Endothelial cell of umbilical vein (primary cell): ENCODE data around the gene FNDC3A. TPM values are rescaled to one million over a fixed set of nuclear protein-coding genes. Genes with fewer than 3 reads are reported as not detected.

Experiments used
- BruUV-seq: library from RNA; stranded (reverse); fragments of 400-500 nt; replicated peaks from 2 replicates; lab custom pipeline; 2021; lab: Mats Ljungman, UMichigan
- CTCF ChIA-PET: fragments of 300-600, 350-600 bp; sonication (Branson Sonifier 250); formaldehyde crosslinking; loops from one replicate; lab custom pipeline; 2021; ENCODE audit warnings: antibody characterized with exemption, inconsistent platforms; lab: Charles Lee
- POLR2A ChIA-PET: fragments of 300-600, 350-600 bp; sonication (Branson Sonifier 250); formaldehyde crosslinking; loops from one replicate; lab custom pipeline; 2021; ENCODE audit warnings: antibody characterized with exemption, inconsistent platforms; lab: Charles Lee
- DNase-seq: peaks from one replicate; pipeline ENCODE4 v3.0.0-alpha.2; 2011; ENCODE audit warnings: low read depth, low spot score
- FAIRE-seq: peaks from 2 replicates; lab custom pipeline; 2011; peaks lifted over from hg19 to GRCh38; lab: Jason Lieb, UNC
- H2AFZ ChIP-seq: 2 replicates; pipeline ENCODE4 v1.6.0; 2012; ENCODE audit warnings: low read depth, low read length, control low read depth, inconsistent platforms
- H3K27ac ChIP-seq: 2 replicates; pipeline ENCODE4 v1.5.1; 2011; ENCODE audit warnings: low read depth, mild to moderate bottlenecking, control low read depth, low read length, moderate library complexity; ENCODE audit not compliant: insufficient read depth
- H3K27me3 ChIP-seq, 2 experiments: 2 replicates each; pipeline versions ENCODE4 v1.6.0 to v1.6.1; 2011; ENCODE audit warnings: low read length in 2 of 2, mixed read lengths in 1 of 2; ENCODE audit not compliant: control insufficient read depth in 2 of 2, insufficient read depth in 2 of 2
- H3K36me3 ChIP-seq, 2 experiments: 2 replicates in 1 of 2; 3 replicates in 1 of 2; pipeline ENCODE4 v1.5.1; 2011; ENCODE audit warnings: low read length in 2 of 2, mild to moderate bottlenecking in 1 of 2, moderate library complexity in 1 of 2; ENCODE audit not compliant: control insufficient read depth in 2 of 2, insufficient read depth in 2 of 2; ENCODE audit errors: extremely low read depth in 1 of 2
- H3K4me1 ChIP-seq: 3 replicates; pipeline ENCODE4 v1.5.1; 2011; ENCODE audit warnings: mild to moderate bottlenecking, low read length; ENCODE audit not compliant: control insufficient read depth, insufficient read depth; ENCODE audit errors: extremely low read depth
- H3K4me2 ChIP-seq: 2 replicates; pipeline ENCODE4 v1.6.1; 2011; ENCODE audit warnings: low read length, control low read depth, mixed read lengths; ENCODE audit not compliant: insufficient read depth
- H3K4me3 ChIP-seq, 3 experiments: fragments of 200-600 bp in 1 of 3; sonication (generic), shearing (Covaris generic) in 1 of 3; replicated peaks in 1 of 3; 2 replicates each; pipeline ENCODE4 v1.5.1; 2011 to 2016; ENCODE audit warnings: control low read depth in 3 of 3, low read length in 3 of 3, mild to moderate bottlenecking in 2 of 3, inconsistent platforms in 1 of 3, low read depth in 1 of 3, moderate library complexity in 1 of 3; ENCODE audit not compliant: insufficient read depth in 1 of 3
- H3K79me2 ChIP-seq: 2 replicates; pipeline ENCODE4 v1.6.0; 2012; ENCODE audit warnings: low read length, inconsistent platforms; ENCODE audit not compliant: control insufficient read depth, insufficient read depth
- H3K9ac ChIP-seq: replicated peaks from 2 replicates; pipeline ENCODE3; 2011; ENCODE audit warnings: low read length, control low read depth; ENCODE audit not compliant: insufficient read depth; ENCODE audit errors: extremely low read depth
- H3K9me1 ChIP-seq: replicated peaks from 3 replicates; pipeline ENCODE4 v1.6.0; 2011; ENCODE audit warnings: mild to moderate bottlenecking, low read length; ENCODE audit not compliant: control insufficient read depth, insufficient read depth; ENCODE audit errors: extremely low read depth
- H3K9me3 ChIP-seq: replicated peaks from 2 replicates; pipeline ENCODE4 v1.5.1; 2012; ENCODE audit warnings: low read length, inconsistent platforms; ENCODE audit not compliant: control insufficient read depth, insufficient read depth
- H4K20me1 ChIP-seq: replicated peaks from 2 replicates; pipeline ENCODE3; 2011; ENCODE audit warnings: mild to moderate bottlenecking, low read length; ENCODE audit not compliant: control insufficient read depth, insufficient read depth; ENCODE audit errors: extremely low read depth
- EZH2 ChIP-seq: IDR thresholded peaks from 2 replicates; pipeline ENCODE4 v1.6.1; 2012; ENCODE audit warnings: borderline replicate concordance, low read depth, mild to moderate bottlenecking, moderate library complexity, low read length, inconsistent platforms; ENCODE audit not compliant: severe bottlenecking
- FOS ChIP-seq: IDR thresholded peaks from 2 replicates; pipeline ENCODE4 v1.6.1; 2011; ENCODE audit warnings: mild to moderate bottlenecking, low read length, moderate library complexity, borderline replicate concordance; ENCODE audit not compliant: insufficient read depth
- GATA2 ChIP-seq: IDR thresholded peaks from 2 replicates; pipeline ENCODE4 v1.7.0; 2011; ENCODE audit warnings: low read depth, mild to moderate bottlenecking, moderate library complexity, mixed read lengths, low read length; ENCODE audit not compliant: insufficient read length, insufficient read depth
- JUN ChIP-seq: IDR thresholded peaks from 2 replicates; pipeline ENCODE4 v1.6.1; 2011; ENCODE audit warnings: borderline replicate concordance, low read depth; ENCODE audit not compliant: insufficient read length, insufficient read depth
- MAX ChIP-seq: IDR thresholded peaks from 2 replicates; pipeline ENCODE4 v1.6.1; 2011; ENCODE audit not compliant: insufficient read depth, insufficient read length
- MYC ChIP-seq: IDR thresholded peaks from one replicate; pipeline ENCODE4 v1.6.1; 2011; ENCODE audit warnings: mild to moderate bottlenecking, low read depth, low read length
- POLR2A ChIP-seq: IDR thresholded peaks from 2 replicates; pipeline ENCODE4 v1.6.1; 2012; ENCODE audit warnings: low read depth, mild to moderate bottlenecking, control low read depth, low read length
- POLR2AphosphoS5 ChIP-seq: IDR thresholded peaks from 2 replicates; pipeline ENCODE4 v1.6.1; 2012; ENCODE audit warnings: low read depth, mild to moderate bottlenecking, control low read depth, low read length, moderate library complexity; ENCODE audit not compliant: insufficient read depth
- dilution Hi-C: fragments of 300-500 bp; cut with MboI; formaldehyde crosslinking; loops from one replicate; pipeline ENCODE4 v1.15.0; 2019; ENCODE audit warnings: low sequenced_read_pairs; ENCODE audit not compliant: extremely low pct_ligation_motif_present
- intact Hi-C: fragments of 100-400 bp; cut with micrococcal nuclease; formaldehyde crosslinking; loops from one replicate; pipeline ENCODE4 v1.10.0; 2022
- polyA plus RNA-seq, 4 experiments: library from polyadenylated mRNA; depleted of rRNA in 3 of 4; stranded (reverse) in 3 of 4; unstranded in 1 of 4; fragments of >200 nt; gene quantifications; 2 replicates each; pipeline versions ENCODE4 v1.2.1 to v1.2.3, GENCODE V29; 2011 to 2012; ENCODE audit warnings: missing spikeins in 1 of 4
- total RNA-seq: library from RNA; stranded (reverse); gene quantifications from 2 replicates; pipeline ENCODE4 v1.2.3, GENCODE V29; 2021
- TF ChIP-seq, protein P1 (sequence below), 2 donors: IDR thresholded peaks; 1 replicate in 1 of 2; 2 replicates in 1 of 2; pipeline ENCODE4 v1.5.1; 2011; ENCODE audit warnings: low read length in 2 of 2, mild to moderate bottlenecking in 2 of 2, moderate library complexity in 2 of 2, control low read depth in 1 of 2, inconsistent platforms in 1 of 2, low read depth in 1 of 2; ENCODE audit not compliant: insufficient read depth in 1 of 2; ENCODE audit errors: extremely low read depth in 1 of 2

FNDC3A gene
- total and polyA plus RNA-seq, 2 donors (not counting 3 experiments of a cell fraction or from before 2014, with no cell fraction given): 26.3 to 50.8 TPM

DNA sequence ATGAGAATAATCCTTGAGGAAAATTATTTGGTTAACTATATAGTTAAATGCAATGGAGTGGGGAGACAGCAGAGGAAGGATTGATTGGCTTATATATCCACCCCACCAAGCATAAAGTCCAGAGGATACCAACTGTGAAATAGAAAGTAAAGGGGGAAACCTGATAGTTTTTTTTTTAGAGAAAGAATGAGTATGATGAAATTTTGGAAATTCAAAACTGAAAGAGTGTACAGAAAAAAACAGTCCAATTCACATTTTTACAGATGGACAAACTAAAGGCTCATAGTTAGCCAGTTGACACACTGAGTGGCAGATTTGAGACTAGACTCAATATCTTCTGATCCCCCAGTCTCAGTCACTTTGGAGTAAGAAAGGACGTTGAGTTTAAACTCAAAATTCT, 51.1 kb downstream of the FNDC3A start:
- Histone ChIP-seq H3K4me1 (no peaks in the 10 kb centered on the region), H3K27me3 (no peaks in the 10 kb centered on the region), H3K4me3 (no peak overlapping the region), H3K36me3 (no peaks in the 10 kb centered on the region), H3K9me3 (no peaks in the 10 kb centered on the region), H3K9me1 (no peaks in the 10 kb centered on the region), H2AFZ (no peak overlapping the region), H3K4me2 (no peak overlapping the region), H4K20me1 (no peaks in the 10 kb centered on the region), H3K27ac (no peak overlapping the region), H3K9ac (no peak overlapping the region), H3K79me2 (no peaks in the 10 kb centered on the region)
- CTCF ChIA-PET: no interaction called here
- TF ChIP-seq JUN (no peak), GATA2 (no peak), FOS (no peak), MYC (no peak), POLR2A (no peak)
- TF ChIP-seq, protein P1, sequence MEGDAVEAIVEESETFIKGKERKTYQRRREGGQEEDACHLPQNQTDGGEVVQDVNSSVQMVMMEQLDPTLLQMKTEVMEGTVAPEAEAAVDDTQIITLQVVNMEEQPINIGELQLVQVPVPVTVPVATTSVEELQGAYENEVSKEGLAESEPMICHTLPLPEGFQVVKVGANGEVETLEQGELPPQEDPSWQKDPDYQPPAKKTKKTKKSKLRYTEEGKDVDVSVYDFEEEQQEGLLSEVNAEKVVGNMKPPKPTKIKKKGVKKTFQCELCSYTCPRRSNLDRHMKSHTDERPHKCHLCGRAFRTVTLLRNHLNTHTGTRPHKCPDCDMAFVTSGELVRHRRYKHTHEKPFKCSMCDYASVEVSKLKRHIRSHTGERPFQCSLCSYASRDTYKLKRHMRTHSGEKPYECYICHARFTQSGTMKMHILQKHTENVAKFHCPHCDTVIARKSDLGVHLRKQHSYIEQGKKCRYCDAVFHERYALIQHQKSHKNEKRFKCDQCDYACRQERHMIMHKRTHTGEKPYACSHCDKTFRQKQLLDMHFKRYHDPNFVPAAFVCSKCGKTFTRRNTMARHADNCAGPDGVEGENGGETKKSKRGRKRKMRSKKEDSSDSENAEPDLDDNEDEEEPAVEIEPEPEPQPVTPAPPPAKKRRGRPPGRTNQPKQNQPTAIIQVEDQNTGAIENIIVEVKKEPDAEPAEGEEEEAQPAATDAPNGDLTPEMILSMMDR (IDR thresholded peaks at IDR 0.05; ENCODE audit: extremely low read depth in 1 of 2, insufficient read depth in 1 of 2, low read depth in 1 of 2, low read length in 2 of 2): no peak
- POLR2A ChIA-PET: no interaction called here
- no TSS peak for BruUV-seq
- DNase-seq: no peak
- dilution Hi-C loops (no loop called here), intact Hi-C loops (no loop called here)
- no peak for FAIRE-seq

DNA sequence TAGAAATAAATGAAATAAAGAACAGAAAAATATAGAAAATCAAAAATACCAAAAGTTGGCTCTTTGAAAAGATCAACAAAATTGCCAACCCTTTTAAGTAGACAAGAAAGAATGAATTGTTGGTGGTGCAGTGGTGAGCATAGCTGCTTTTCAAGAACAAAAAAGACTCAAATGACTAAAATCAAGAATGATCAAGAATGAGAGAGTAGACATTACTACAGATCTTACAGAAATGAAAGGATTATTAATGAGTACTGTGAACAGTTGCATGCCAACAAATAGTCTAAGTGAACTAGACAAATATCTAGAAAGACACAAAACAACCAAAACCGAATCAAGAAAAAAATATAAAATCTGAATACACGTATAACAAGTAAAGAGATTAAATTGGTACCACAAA, 53.9 kb downstream of the FNDC3A start:
- DNase-seq (no peak), FAIRE-seq (no peak)
- H4K20me1 ChIP-seq: no peaks in the 10 kb centered on the region
- no peaks in the 10 kb centered on the region for H3K79me2 ChIP-seq
- H3K27ac ChIP-seq: no peak overlapping the region
- no peaks in the 10 kb centered on the region for H3K27me3 ChIP-seq
- H3K9me1 ChIP-seq: no peaks in the 10 kb centered on the region
- H3K4me3 ChIP-seq: no peak overlapping the region
- H3K4me1 ChIP-seq: no peaks in the 10 kb centered on the region
- intact Hi-C loops: no loop called here
- no peak overlapping the region for H3K4me2 ChIP-seq
- H2AFZ ChIP-seq: no peak overlapping the region
- POLR2A ChIA-PET: no interaction called here
- dilution Hi-C loops: no loop called here
- no peak for TF ChIP-seq POLR2A
- TF ChIP-seq EZH2: no peak
- TF ChIP-seq, protein P1 (IDR thresholded peaks at IDR 0.05; ENCODE audit: extremely low read depth in 1 of 2, insufficient read depth in 1 of 2, low read depth in 1 of 2, low read length in 2 of 2): no peak
- TF ChIP-seq FOS: no peak
- no peak for TF ChIP-seq GATA2
- no peak for TF ChIP-seq JUN
- TF ChIP-seq MAX: no peak
- TF ChIP-seq MYC: no peak
- TF ChIP-seq POLR2AphosphoS5: no peak
- no peaks in the 10 kb centered on the region for H3K36me3 ChIP-seq
- BruUV-seq: no TSS peak
- H3K9ac ChIP-seq: no peak overlapping the region
- CTCF ChIA-PET: no interaction called here
- no peaks in the 10 kb centered on the region for H3K9me3 ChIP-seq
